Testis (tissue), 3 donors: ENCODE results near the gene FOXN4. TPM values are rescaled to one million over a fixed set of nuclear protein-coding genes. Genes with fewer than 3 reads are reported as not detected.
"Not testable (repeated sequence)": the region's sequence is repeated elsewhere in the genome, so short reads cannot be mapped to it uniquely, and the experiment has no call there.

Source experiments
- DNase-seq: peaks from one replicate; pipeline ENCODE4 v3.0.0-alpha.2; 2019
- H3K27ac ChIP-seq, 2 donors: fragments of 200-600 bp; sonication (generic); one replicate each; pipeline ENCODE4 v1.5.1; 2019
- H3K27me3 ChIP-seq: fragments of 200-600 bp; sonication (generic); one replicate; pipeline ENCODE4 v1.5.1; 2019
- H3K36me3 ChIP-seq: fragments of 200-600 bp; sonication (generic); one replicate; pipeline ENCODE4 v1.5.1; 2017; ENCODE audit warnings: low read depth; ENCODE audit errors: missing control alignments
- H3K4me1 ChIP-seq: fragments of 200-600 bp; sonication (generic); one replicate; pipeline ENCODE4 v1.5.1; 2019
- H3K4me3 ChIP-seq, 2 donors: fragments of 200-600 bp; sonication (generic); one replicate each; pipeline ENCODE4 v1.5.1; 2017 to 2019
- H3K9me3 ChIP-seq: fragments of 200-600 bp; sonication (generic); one replicate; pipeline ENCODE4 v1.5.1; 2017
- POLR2A ChIP-seq: fragments of 450-650 bp; IDR thresholded peaks from one replicate; pipeline ENCODE4 v1.6.1; 2017; ENCODE audit warnings: antibody characterized with exemption, mild to moderate bottlenecking, moderate library complexity
- WGBS, 2 donors: methylation state at CpG; one replicate each; pipeline ENCODE4 v1.1.5; 2018; 5-methylcytosine and 5-hydroxymethylcytosine counted together
- intact Hi-C: fragments of 100-400 bp; cut with DNase I; formaldehyde crosslinking; loops from one replicate; pipeline ENCODE4 v1.15.1; 2023; ENCODE audit warnings: low total_unique reads
- polyA plus RNA-seq: library from polyadenylated mRNA; stranded (reverse); fragments of 350-450 nt; fragmentation: Illumina TruSeq; extraction: RNeasy Lipid Tissue Mini Kit (QIAGEN cat#74804); gene quantifications from one replicate; pipeline ENCODE4 v1.2.3, GENCODE V29; 2014; ENCODE audit warnings: low read depth, low replicate concordance; ENCODE audit not compliant: insufficient read depth
- total RNA-seq, 2 donors: library from RNA; depleted of rRNA; stranded (reverse); fragments of >200 nt; gene quantifications; one replicate each; pipeline ENCODE4 v1.2.3, GENCODE V29; 2016
- TF ChIP-seq, protein P1 (sequence below), 3 experiments: fragments of 450-650 bp in 2 of 3; fragments of 200-600 bp in 1 of 3; sonication (generic) in 1 of 3; IDR thresholded peaks; one replicate each; pipeline ENCODE4 v1.5.1; 2016 to 2019; ENCODE audit warnings: antibody characterized with exemption in 3 of 3, mild to moderate bottlenecking in 2 of 3, moderate library complexity in 1 of 3

Gene FOXN4
- total and polyA plus RNA-seq, 3 donors from 2014 or later: 7.8 to 17.1 (median 9.0) TPM

DNA sequence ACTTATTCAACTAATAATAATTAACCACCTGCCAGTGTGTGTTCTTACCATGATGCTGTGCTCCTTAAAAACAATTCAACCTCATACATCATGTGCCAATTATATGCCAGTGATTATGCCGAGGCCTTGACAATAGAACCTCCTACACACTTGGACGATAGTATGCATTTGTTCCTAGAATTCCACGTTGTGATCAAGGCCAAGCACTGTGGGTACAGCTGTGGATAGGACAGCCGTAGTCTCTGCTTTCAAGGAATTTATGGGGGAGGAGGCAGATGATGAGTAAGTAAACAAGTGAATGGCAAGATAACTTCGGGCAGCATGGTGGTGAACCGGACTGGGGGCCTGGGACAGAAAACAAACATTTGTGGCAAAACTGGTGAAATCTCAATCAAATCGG, 20.6 kb upstream of the FOXN4 start:
- H3K9me3 ChIP-seq: no peaks in the 10 kb centered on the region
- 35 to 71% methylated on average over 7 of the region's 7 CpGs for WGBS, 2 donors
- no peak for DNase-seq
- TF ChIP-seq, protein P1, sequence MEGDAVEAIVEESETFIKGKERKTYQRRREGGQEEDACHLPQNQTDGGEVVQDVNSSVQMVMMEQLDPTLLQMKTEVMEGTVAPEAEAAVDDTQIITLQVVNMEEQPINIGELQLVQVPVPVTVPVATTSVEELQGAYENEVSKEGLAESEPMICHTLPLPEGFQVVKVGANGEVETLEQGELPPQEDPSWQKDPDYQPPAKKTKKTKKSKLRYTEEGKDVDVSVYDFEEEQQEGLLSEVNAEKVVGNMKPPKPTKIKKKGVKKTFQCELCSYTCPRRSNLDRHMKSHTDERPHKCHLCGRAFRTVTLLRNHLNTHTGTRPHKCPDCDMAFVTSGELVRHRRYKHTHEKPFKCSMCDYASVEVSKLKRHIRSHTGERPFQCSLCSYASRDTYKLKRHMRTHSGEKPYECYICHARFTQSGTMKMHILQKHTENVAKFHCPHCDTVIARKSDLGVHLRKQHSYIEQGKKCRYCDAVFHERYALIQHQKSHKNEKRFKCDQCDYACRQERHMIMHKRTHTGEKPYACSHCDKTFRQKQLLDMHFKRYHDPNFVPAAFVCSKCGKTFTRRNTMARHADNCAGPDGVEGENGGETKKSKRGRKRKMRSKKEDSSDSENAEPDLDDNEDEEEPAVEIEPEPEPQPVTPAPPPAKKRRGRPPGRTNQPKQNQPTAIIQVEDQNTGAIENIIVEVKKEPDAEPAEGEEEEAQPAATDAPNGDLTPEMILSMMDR (IDR thresholded peaks at IDR 0.05): no peak
- no peak for TF ChIP-seq POLR2A
- no peaks in the 10 kb centered on the region for H3K27me3 ChIP-seq
- intact Hi-C loops: no loop called here
- H3K4me3 ChIP-seq: no peak overlapping the region
- H3K27ac ChIP-seq: no peak overlapping the region
- no peaks in the 10 kb centered on the region for H3K36me3 ChIP-seq
- peaks cover 16% of the 10 kb centered on the region for H3K4me1 ChIP-seq

DNA sequence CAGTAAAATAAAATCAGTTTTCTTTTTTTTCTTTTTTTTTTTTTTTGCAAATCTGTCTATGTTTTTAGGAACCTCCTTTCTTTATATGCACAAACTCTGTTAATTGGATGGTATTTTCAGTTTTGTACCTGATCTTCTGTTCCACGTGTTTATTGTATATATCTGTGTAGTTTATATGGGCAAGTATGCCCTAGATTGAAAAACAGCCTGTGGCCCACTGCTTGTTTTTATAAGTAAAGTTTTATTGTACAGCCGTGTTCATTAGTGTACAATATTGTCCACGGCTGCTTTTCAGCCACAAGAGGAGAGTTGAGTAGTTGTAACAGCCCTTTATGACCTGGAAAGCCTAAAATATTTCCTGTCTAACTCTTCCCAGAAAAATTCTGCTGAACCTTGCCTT, 19.9 kb upstream of the FOXN4 start:
- H3K4me3 ChIP-seq: no peak overlapping the region
- H3K36me3 ChIP-seq: no peaks in the 10 kb centered on the region
- no peak overlapping the region for H3K27ac ChIP-seq
- intact Hi-C loops: no loop called here
- 92 to 93% methylated on average over 3 of the region's 3 CpGs for WGBS, 2 donors
- H3K27me3 ChIP-seq: no peaks in the 10 kb centered on the region
- H3K4me1 ChIP-seq: peaks cover 16% of the 10 kb centered on the region
- no peaks in the 10 kb centered on the region for H3K9me3 ChIP-seq
- DNase-seq: no peak
- TF ChIP-seq, protein P1 (IDR thresholded peaks at IDR 0.05): no peak
- no peak for TF ChIP-seq POLR2A

DNA sequence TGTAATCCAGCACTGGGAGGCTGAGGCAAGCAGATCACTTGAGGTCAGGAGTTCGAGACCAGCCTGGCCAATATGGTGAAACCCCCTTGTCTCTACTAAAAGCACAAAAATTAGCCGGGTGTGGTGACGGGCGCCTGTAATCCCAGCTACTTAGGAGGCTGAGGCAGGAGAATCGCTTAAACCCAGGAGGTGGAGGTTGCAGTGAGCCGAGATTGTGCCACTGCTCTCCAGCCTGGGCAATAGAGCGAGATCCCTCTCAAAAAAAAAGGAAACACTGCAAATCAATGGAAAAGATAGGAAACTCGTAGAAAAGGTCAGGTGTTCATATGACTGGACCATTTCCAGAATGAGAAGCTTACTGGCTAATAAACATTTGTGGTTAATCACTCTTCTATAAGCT, 12.2 kb upstream of the FOXN4 start:
- DNase-seq, intact Hi-C loops, H3K4me3 ChIP-seq, H3K4me1 ChIP-seq, H3K9me3 ChIP-seq, H3K27ac ChIP-seq, H3K27me3 ChIP-seq, H3K36me3 ChIP-seq: not testable (repeated sequence)
- WGBS, 2 donors: 88 to 90% methylated on average over 8 of the region's 8 CpGs

DNA sequence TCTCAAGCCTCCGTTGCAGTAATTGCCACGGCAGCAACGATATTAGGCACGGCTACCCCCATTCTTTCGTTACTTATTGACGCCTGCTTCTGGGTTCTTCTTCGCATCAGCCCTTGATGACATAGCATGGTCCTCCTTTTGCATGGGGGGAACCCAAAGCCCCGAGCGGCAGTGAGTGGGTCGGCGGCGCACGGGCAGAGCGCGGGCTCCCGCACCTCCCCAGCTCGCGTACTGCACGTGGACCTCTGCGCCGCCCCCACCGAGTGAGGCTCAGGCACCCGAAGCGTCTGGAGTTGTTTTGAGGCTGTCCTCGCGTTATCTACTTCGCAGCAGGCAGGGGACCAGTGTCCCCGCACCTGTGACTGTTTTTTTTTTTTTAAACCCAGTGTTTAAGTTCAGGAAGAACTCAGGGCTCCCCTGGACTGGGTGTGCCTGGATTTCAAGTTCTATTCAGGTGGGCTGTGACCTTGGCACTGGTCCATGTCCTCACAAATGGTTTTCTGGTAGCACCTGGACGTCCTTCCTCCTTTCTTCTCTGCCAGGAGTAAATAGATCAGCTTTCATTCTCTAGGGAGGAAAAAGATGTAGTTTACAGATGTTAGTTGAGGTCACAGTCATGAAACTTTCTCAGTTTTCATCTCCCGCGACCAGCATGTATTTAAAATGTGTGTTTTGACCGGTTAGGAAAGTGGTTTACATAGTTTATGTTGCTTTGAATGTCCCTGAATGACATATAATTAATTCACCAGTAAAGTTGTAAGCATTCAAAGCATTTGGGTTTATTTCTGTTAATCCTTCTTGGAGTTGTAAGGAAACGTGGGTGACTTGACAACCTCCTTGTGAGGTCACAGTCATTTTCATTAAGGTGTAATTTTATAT, 1.4 kb upstream of the FOXN4 start:
- H3K4me1 ChIP-seq: no peaks in the 10 kb centered on the region
- H3K36me3 ChIP-seq: no peaks in the 10 kb centered on the region
- WGBS, 2 donors: 8 to 16% methylated on average over 25 to 33 of the region's 33 CpGs
- TF ChIP-seq POLR2A: no peak
- TF ChIP-seq, protein P1 (IDR thresholded peaks at IDR 0.05): no peak
- intact Hi-C loops: no loop called here
- H3K9me3 ChIP-seq: no peaks in the 10 kb centered on the region
- peak; percentile 54 for DNase-seq
- peak overlapping the region in 1 of 2 donors; percentile 36 for H3K27ac ChIP-seq
- peak overlapping the region; percentile 32 to 51 for H3K4me3 ChIP-seq
- no peaks in the 10 kb centered on the region for H3K27me3 ChIP-seq

DNA sequence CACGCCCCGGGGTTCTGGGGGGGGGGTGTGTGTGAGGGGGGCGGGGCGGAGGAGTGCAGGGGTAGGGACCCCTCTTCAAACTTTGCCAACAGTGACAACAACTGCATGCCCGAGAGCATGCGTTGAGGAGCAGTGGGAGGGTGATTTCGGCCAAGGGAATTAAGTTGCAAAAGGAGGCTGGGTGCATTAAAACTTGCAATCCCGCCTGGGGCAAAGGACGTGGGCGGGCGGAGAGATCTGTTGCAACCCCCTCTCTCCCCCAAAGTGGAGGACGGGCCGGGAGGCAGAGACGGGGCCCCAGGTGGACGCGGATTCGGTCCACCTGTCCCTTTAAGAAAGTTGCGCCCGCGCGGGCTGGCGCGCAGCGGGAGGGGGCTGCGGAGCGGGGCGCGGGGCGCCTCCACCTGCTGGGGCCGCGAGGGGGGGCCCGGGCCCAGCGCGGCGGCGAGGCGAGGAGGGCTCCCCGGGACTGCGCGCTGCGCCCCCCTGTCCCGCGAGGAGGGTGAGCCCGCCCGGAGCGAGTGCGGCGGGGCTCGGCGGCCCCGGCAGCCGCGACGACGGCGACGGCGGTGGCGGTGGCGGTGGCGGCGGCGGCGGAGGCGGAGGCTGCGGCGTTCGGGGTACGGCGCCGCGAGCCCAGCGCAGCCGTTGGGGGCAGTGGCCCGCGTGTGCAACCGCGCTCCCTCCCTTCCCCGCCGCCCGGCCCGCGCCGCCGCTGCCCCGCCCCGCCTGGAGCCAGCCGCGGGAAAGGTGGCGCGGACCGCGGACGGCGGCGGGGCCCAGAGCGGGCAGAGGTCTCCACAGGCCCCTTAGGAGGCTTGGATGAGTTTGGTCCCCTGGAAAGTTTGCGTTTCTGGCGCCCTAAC, 530 bp upstream of the FOXN4 start:
- intact Hi-C loops: no loop called here
- Histone ChIP-seq H3K9me3 (no peaks in the 10 kb centered on the region), H3K36me3 (no peaks in the 10 kb centered on the region), H3K4me3 (peak overlapping the region; percentile 50 to 51), H3K27ac (peak overlapping the region in 1 of 2 donors; percentile 36), H3K4me1 (no peaks in the 10 kb centered on the region), H3K27me3 (no peaks in the 10 kb centered on the region)
- TF ChIP-seq, protein P1 (IDR thresholded peaks at IDR 0.05): no peak
- TF ChIP-seq POLR2A: no peak
- DNase-seq: peak; percentile 46
- WGBS, 2 donors: 1% methylated on average over 21 to 65 of the region's 99 CpGs
